Measurements from ENCODE around the gene ERVH48-1.
A peak's percentile ranks its signal among the peaks of the same experiment; 100 is the strongest.
"Not testable (repeated sequence)": the region's sequence is repeated elsewhere in the genome, so short reads cannot be mapped to it uniquely, and the experiment has no call there.

Gene ERVH48-1

GRCh38 chr21:42878993-42879787 lies 46.2 kb downstream of the ERVH48-1 start, which contains the start of gene WDR4 (continued):
- TF ChIP-seq ZNF624 (tag by site-specific recombination; IDR thresholded peaks at IDR 0.05) = peak; percentile 65; the same call in 1 of the 2 replicates
- TF ChIP-seq ZBTB44 (tag by site-specific recombination; IDR thresholded peaks at IDR 0.05) = no peak

GRCh38 chr21:42878678-42878992 lies 46.8 kb downstream of the ERVH48-1 start:
- H3K9me3 ChIP-seq (ENCODE audit: control insufficient read depth, insufficient read depth, low read depth, low read length) = no peaks in the 10 kb centered on the region
- TF ChIP-seq ZNF76 (tag by site-specific recombination; IDR thresholded peaks at IDR 0.05; ENCODE audit: borderline replicate concordance, low read depth) = peak; percentile 83
- TF ChIP-seq ZNF664 (tag by site-specific recombination; IDR thresholded peaks at IDR 0.05) = 0 out of 2 replicates have a peak, but pooled peaks have one; percentile 11
- TF ChIP-seq ZNF366 (tag by site-specific recombination; conservative IDR thresholded peaks at IDR 0.05) = peak; percentile 27; the same call in 1 of the 2 replicates
- peak; percentile 53; the same call in 1 of the 2 replicates for TF ChIP-seq ZNF423 (tag by site-specific recombination; IDR thresholded peaks at IDR 0.05)
- TF ChIP-seq GLIS2 (tag by site-specific recombination; IDR thresholded peaks at IDR 0.05) = no peak
- 0 out of 2 replicates have a peak, but pooled peaks have one; percentile 49 for TF ChIP-seq GLIS1 (tag by site-specific recombination; IDR thresholded peaks at IDR 0.05)
- TF ChIP-seq ZIC2 (tag by site-specific recombination; IDR thresholded peaks at IDR 0.05) = peak; percentile 51; the same call in 1 of the 2 replicates
- no peak for TF ChIP-seq ZNF24 (tag by site-specific recombination; IDR thresholded peaks at IDR 0.05)
- TF ChIP-seq ZFP37 (tag by site-specific recombination; IDR thresholded peaks at IDR 0.05) = no peak
- TF ChIP-seq ZNF239 (tag by site-specific recombination; IDR thresholded peaks at IDR 0.05) = no peak
- peak; percentile 89; the same call in 1 of the 2 replicates for TF ChIP-seq ZBTB48 (tag by site-specific recombination; IDR thresholded peaks at IDR 0.05)
- peak; percentile 45; the same call in 1 of the 2 replicates for TF ChIP-seq ZNF639 (tag by site-specific recombination; IDR thresholded peaks at IDR 0.05)
- TF ChIP-seq ZSCAN30 (tag by site-specific recombination; IDR thresholded peaks at IDR 0.05) = peak; percentile 45
- TF ChIP-seq BCL11A (tag by site-specific recombination; IDR thresholded peaks at IDR 0.05; ENCODE audit: low read depth) = 0 out of 2 replicates have a peak, but pooled peaks have one; percentile 8
- TF ChIP-seq ZNF2 (tag by site-specific recombination; IDR thresholded peaks at IDR 0.05) = 0 out of 2 replicates have a peak, but pooled peaks have one; percentile 7
- TF ChIP-seq ZBTB17 (tag by site-specific recombination; IDR thresholded peaks at IDR 0.05) = peak; percentile 91
- peak overlapping the region; percentile 87 for H3K4me3 ChIP-seq (ENCODE audit: low read depth, low read length)
- ChIA-PET CTCF (no interaction called here), POLR2A (interaction anchor here (1.0 to 1.5 kb wide), 4 partner anchors 9 to 18 kb away, joined by 3 to 12 read pairs (median 4); partner anchors contain the start of gene NDUFV3)
- peak overlapping the region; percentile 69 for H3K27ac ChIP-seq (ENCODE audit: extremely low read depth, low read depth, low read length)
- H3K36me3 ChIP-seq (ENCODE audit: control insufficient read depth in 2 of 2, insufficient read depth in 1 of 2, low read length in 2 of 2) = peaks cover 21% of the 10 kb centered on the region in 2 experiments; a peak in 2 of 3 replicates
- H3K4me1 ChIP-seq (ENCODE audit: control insufficient read depth, insufficient read depth, low read length) = no peaks in the 10 kb centered on the region

GRCh38 chr21:42875811-42876210 lies 49.6 kb downstream of the ERVH48-1 start:
- H3K36me3 ChIP-seq (ENCODE audit: control insufficient read depth in 2 of 2, insufficient read depth in 1 of 2, low read length in 2 of 2) = peaks cover 48 to 49% of the 10 kb centered on the region in 2 experiments
- H3K4me3 ChIP-seq (ENCODE audit: low read depth, low read length); POLR2A ChIA-PET; H3K9me3 ChIP-seq (ENCODE audit: control insufficient read depth, insufficient read depth, low read depth, low read length); H3K27ac ChIP-seq (ENCODE audit: extremely low read depth, low read depth, low read length); H3K4me1 ChIP-seq (ENCODE audit: control insufficient read depth, insufficient read depth, low read length): not testable (repeated sequence)
- CTCF ChIA-PET = interaction anchor here (0.5 kb wide), 1 partner anchor 12 kb away, joined by 3 read pairs; no protein-coding TSS in a partner anchor

Data from HEK293 (cell line).